Measurements from ENCODE around the gene HIP1R. TPM values are rescaled to one million over a fixed set of nuclear protein-coding genes. Genes with fewer than 3 reads are reported as not detected.

Gene HIP1R
- total and polyA plus RNA-seq, 2 experiments from 2014 or later, result 8.0 to 22.1 TPM

DNA sequence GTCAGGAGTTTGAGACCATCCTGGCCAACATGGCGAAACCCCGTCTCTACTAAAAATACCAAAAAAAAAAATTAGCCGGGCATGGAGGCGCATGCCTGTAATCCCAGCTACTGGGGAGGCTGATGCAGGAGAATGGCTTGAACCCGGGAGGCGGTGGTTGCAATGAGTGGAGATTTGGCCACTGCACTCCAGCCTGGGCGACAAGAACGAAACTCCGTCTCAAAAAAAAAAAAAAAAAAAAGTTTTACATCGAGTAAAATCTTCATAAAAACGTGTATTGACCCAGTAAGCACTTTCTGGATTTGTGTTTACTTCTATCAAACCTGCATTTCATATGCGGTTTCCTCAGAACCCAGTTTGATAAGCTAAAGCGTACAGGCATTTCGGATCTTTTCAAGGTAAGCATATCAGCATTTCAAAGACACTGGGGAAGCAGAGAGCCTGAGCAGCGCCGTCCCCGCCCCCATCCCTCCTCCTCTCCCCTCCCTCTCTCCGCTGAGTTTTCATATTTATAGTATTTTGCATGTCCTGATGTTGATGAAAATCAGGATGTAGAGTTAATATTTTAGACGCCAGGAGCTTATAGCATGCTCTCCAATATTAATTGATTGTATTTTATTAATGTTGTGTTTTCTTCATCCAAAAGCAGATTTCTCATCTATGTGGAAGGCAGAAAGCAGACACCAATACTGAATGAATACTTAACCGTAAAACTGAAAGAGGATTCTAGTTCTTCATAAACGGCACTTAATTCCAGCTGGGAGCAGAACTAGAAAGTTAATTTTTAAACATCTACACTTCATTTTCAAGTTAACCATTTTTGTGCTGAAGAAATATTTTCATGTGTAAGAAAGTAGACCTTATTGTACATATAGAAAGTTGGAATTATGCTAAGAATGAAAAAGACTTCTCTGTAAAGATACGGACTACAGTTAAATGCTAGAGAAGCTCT is 9.2 kb upstream of the HIP1R start:
- H3K4me2 ChIP-seq, result peak overlapping the region; percentile 50
- peaks cover 11% of the 10 kb centered on the region; the same call in 1 of the 2 replicates for H3K4me1 ChIP-seq (ENCODE audit: insufficient read depth)
- Mint-ChIP-seq H3K36me3 (ENCODE audit: low read depth) (no peaks in the 10 kb centered on the region), H3K4me1 (peaks cover 14% of the 10 kb centered on the region), H3K27ac (no peak overlapping the region), H3K9me3 (no peaks in the 10 kb centered on the region), H3K27me3 (ENCODE audit: insufficient read depth, low read depth, poor library complexity) (peaks cover 8% of the 10 kb centered on the region), H3K4me3 (peak overlapping the region; percentile 48)
- peak overlapping the region; percentile 11; the same call in 1 of the 2 replicates for H3K4me3 ChIP-seq
- no peaks in the 10 kb centered on the region for H4K20me1 ChIP-seq (replicated peaks; ENCODE audit: insufficient read depth)
- H3F3A ChIP-seq (replicated peaks; ENCODE audit: low read depth), result no peaks in the 10 kb centered on the region
- peaks cover 12% of the 10 kb centered on the region; the same call in 1 of the 2 replicates for H3K27me3 ChIP-seq (ENCODE audit: insufficient read depth)
- H3K79me2 ChIP-seq (replicated peaks; ENCODE audit: insufficient read depth), result no peaks in the 10 kb centered on the region
- H3K9me2 ChIP-seq (ENCODE audit: insufficient read depth), result no peaks in the 10 kb centered on the region
- TF ChIP-seq ZNF462 (CRISPR knock-in tag; IDR thresholded peaks at IDR 0.05) (no peak), POLR2AphosphoS5 (IDR thresholded peaks at IDR 0.05; ENCODE audit: low read depth) (no peak), EZH2phosphoT487 (IDR thresholded peaks at IDR 0.05; ENCODE audit: unreplicated experiment) (no peak), EZH2 (IDR thresholded peaks at IDR 0.05; ENCODE audit: low read depth, unreplicated experiment) (no peak), ETS1 (IDR thresholded peaks at IDR 0.05) (no peak), JUNB (IDR thresholded peaks at IDR 0.05; ENCODE audit: unreplicated experiment) (no peak), NANOG (IDR thresholded peaks at IDR 0.05; ENCODE audit: borderline replicate concordance) (no peak), ZNF114 (CRISPR knock-in tag; IDR thresholded peaks at IDR 0.05) (no peak), CREB1 (CRISPR knock-in tag; IDR thresholded peaks at IDR 0.05; ENCODE audit: low read depth) (no peak), STAT1 (IDR thresholded peaks at IDR 0.05; ENCODE audit: unreplicated experiment) (no peak)
- TF ChIP-seq, protein P1, sequence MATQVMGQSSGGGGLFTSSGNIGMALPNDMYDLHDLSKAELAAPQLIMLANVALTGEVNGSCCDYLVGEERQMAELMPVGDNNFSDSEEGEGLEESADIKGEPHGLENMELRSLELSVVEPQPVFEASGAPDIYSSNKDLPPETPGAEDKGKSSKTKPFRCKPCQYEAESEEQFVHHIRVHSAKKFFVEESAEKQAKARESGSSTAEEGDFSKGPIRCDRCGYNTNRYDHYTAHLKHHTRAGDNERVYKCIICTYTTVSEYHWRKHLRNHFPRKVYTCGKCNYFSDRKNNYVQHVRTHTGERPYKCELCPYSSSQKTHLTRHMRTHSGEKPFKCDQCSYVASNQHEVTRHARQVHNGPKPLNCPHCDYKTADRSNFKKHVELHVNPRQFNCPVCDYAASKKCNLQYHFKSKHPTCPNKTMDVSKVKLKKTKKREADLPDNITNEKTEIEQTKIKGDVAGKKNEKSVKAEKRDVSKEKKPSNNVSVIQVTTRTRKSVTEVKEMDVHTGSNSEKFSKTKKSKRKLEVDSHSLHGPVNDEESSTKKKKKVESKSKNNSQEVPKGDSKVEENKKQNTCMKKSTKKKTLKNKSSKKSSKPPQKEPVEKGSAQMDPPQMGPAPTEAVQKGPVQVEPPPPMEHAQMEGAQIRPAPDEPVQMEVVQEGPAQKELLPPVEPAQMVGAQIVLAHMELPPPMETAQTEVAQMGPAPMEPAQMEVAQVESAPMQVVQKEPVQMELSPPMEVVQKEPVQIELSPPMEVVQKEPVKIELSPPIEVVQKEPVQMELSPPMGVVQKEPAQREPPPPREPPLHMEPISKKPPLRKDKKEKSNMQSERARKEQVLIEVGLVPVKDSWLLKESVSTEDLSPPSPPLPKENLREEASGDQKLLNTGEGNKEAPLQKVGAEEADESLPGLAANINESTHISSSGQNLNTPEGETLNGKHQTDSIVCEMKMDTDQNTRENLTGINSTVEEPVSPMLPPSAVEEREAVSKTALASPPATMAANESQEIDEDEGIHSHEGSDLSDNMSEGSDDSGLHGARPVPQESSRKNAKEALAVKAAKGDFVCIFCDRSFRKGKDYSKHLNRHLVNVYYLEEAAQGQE (IDR thresholded peaks at IDR 0.05; ENCODE audit: unreplicated experiment), result no peak
- TF ChIP-seq, protein P2, sequence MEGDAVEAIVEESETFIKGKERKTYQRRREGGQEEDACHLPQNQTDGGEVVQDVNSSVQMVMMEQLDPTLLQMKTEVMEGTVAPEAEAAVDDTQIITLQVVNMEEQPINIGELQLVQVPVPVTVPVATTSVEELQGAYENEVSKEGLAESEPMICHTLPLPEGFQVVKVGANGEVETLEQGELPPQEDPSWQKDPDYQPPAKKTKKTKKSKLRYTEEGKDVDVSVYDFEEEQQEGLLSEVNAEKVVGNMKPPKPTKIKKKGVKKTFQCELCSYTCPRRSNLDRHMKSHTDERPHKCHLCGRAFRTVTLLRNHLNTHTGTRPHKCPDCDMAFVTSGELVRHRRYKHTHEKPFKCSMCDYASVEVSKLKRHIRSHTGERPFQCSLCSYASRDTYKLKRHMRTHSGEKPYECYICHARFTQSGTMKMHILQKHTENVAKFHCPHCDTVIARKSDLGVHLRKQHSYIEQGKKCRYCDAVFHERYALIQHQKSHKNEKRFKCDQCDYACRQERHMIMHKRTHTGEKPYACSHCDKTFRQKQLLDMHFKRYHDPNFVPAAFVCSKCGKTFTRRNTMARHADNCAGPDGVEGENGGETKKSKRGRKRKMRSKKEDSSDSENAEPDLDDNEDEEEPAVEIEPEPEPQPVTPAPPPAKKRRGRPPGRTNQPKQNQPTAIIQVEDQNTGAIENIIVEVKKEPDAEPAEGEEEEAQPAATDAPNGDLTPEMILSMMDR (conservative IDR thresholded peaks at IDR 0.05; ENCODE audit: low read depth in 2 of 2), result no peak
- ATAC-seq, result peak; percentile 88
- H3K36me3 ChIP-seq (ENCODE audit: insufficient read depth), result no peaks in the 10 kb centered on the region
- no peak overlapping the region for H3K27ac ChIP-seq (ENCODE audit: low read depth)
- no peak overlapping the region for H2AFZ ChIP-seq
- DNase-seq (ENCODE audit: low spot score), result peak; percentile 61

Measured in GM23338 (cell line).